ENCODE data around the gene KAT7.

Gene KAT7

GRCh38 chr17:49843774-49844350, 55.4 kb downstream of the KAT7 start:
- no peak for DNase-seq

DNA sequence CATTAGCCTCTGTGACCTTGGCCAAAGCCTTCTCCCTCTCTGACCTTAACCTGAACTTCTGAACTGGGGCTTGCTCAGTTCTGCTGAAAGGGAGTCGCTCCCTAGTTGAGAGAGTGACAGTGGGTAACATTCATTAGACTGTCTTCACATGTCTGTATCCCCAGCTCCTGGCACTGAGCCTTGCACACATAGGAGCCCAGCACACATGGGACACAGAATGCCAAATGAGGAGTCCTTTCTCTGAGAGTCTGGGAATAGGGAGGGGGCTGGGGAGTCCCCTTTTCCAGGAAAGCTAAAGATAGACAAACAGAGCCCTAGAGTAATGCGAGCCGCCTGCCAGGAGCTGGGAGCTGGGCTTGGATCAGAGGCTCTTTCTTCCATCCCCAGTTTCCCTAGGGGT, 56.8 kb downstream of the KAT7 start:
- no peak for DNase-seq

- no peak for DNase-seq
Observed at GRCh38 chr17:49846938-49847712, 58.6 kb downstream of the KAT7 start.

GRCh38 chr17:49848019-49848473, 59.6 kb downstream of the KAT7 start, which contains the start of gene TAC4:
TAC4 (minus strand) TSS chr17:49848069; CDS start chr17:49848017, 52 bp downstream.
- no peak for DNase-seq

GRCh38 chr17:49848739-49849138, 60.3 kb downstream of the KAT7 start:
- no peak for DNase-seq

DNA sequence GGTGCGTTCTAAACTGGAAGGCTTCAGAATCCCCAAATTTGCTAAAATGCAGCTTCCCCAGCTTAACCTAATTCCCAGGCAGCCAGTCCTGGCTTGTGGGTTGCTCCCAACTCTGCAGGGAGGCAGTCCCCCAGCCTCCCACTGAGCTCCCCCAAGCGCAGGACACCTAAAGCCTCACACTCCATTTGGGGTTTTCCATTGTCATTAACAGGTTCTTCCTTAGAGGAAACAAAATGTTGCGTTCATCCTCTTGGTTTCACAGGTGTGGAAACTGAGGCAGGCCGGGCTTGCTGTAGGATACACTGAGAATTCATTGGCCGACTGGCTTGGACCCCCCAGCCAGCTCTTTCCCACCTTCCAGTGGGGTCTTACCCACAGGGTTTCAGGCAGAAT, 61.7 kb downstream of the KAT7 start:
- no peak for DNase-seq

GRCh38 chr17:49850772-49851386, 62.4 kb downstream of the KAT7 start:
- DNase-seq = no peak

DNA sequence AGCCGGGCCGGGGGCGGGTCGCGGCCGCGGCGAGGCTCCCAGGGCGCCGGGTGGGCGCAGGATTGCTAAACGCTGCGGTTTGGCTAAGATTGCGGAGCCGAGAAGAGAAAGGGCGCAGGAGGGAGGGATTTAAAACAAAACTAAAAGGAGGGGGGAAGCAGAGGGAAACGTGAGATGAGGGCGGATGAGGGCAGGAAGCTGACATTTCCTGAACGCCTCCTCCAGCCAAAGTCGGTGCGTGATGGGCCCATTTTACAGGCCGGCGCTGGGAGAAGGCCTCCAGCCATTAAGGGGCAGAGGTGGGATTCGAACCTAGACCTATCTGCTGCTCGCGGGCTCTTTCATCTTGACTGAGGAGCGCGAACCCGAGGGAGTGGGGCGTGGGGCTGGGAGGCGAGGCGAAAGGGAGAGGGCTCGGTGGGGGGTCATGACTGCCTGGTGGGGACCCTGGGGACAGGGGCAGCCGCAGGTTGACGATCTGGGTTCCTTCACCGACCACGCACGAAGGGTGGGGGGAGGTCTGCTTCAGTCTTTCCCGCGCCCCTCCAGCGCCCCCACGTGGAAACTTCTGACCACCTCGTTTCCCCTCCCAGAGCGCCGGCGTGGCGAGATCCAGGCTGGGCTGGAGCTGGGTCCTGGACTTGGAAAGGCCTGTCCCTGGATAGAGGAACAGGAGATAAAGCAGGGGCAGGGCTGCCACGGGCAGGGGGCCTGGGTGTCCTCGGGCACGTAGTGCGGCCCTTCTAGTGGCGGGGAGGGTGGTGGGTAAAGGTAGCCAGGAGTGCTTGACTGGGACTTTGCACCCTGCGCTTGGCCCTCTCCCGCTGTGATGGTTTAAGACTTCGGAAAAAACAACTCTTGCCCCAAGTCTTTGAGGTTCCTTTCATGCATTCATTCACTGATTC, 63.2 kb downstream of the KAT7 start:
- DNase-seq = peak in 1 of 2 donors; percentile 64

- no peak for DNase-seq
Observed at GRCh38 chr17:49853470-49854015, 65.1 kb downstream of the KAT7 start.

- no peak for DNase-seq
Observed at GRCh38 chr17:49854126-49854525, 65.6 kb downstream of the KAT7 start.

- peak; percentile 50 to 67 for DNase-seq
Observed at GRCh38 chr17:49858796-49859195, 70.3 kb downstream of the KAT7 start.

DNA sequence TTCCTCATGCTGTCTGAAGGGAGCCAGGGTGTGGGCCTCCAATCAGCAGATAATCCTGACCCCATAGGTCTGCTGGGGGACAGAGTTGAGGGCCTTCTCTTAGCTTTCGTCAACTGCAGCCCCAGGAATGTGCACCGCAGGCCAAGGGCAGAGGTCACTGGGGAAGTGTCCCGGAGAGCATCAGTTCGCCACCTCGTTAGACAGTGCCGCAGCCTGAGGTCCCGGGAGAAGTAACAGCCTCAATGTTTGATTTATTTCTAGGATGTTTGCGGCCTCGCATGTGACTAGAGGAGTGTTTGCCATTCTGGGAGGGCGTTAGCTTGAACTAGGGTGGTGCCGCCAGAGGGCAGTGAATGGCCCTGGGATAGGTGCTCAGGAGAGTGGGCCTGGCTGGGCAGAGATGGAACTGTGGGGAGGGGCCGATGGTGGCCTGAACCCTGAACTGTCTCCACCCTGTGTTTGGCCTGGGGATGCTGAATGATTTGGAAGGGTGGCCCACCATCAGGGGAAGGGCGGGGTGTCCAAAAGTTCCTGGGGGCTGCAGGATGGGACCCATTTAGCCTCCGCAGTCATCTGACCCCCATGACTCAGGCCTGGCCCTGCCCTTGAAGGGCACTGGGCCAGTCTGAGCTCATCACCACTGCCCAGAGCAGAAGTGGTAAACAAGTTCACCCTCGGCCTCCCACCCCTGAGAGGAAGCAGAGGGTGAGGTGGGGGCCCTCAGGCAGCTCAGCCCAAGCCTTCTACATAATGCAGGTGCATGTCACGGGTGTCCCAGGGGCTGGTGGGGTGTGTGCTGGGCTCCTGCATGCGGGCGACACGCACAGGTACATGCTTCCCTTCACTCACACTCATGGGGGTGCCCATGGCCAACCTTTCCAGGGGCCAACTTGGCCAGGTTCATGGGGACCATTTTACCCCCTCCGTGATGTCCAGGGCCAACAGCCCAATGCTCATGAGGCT, 71.8 kb downstream of the KAT7 start:
- peak in 1 of 2 donors; percentile 41 for DNase-seq

GRCh38 chr17:49861150-49861884, 72.8 kb downstream of the KAT7 start:
- peak; percentile 33 to 51 for DNase-seq

DNA sequence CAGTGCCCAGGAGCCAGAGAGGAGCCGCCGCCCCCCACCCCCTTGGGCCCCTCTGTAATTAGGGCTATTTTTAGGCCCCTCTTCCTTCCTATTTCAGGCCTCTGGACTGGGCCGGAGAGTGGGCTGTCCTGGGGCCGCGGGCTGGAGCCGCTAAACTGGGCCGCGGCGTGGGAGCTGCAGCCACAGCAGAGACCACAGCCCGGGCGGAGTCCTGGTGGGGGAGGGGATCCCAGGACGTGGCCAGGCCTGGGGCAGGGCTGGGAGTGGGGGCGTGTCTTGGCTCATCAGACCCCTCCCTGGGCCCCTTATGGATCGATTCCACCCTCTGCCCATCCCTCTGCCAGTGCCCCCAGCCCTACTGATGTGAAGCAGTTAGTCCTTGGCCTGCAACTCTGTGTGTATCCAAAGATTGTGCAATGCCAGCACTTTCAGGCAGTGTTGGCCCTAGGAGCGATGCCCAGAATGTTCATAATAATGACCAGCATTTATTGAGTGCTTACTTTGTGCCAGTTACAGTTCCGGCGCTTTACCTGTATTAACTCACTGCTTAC, 74.4 kb downstream of the KAT7 start:
- no peak for DNase-seq

DNA sequence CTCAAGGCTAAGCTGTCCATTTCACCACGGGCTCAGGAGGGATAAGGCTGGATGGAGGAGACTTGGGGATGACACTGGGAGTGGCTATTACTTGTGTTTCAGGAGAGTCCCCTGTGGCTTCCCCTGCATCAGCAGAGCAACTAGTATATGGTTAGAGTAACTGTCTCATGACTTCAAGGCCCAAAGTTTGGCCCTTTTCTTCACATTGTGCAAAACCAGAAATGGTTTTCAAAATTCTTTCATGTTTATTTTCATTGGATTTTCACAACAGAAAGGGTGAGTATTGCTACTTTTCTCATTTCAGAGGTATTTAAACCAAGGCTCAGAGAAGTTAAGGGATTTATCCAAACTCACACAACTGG, 77.5 kb downstream of the KAT7 start:
- peak in 1 of 2 donors; percentile 75 for DNase-seq

GRCh38 chr17:49866882-49867413, 78.5 kb downstream of the KAT7 start:
- DNase-seq = no peak

GRCh38 chr17:49869038-49869374, 80.5 kb downstream of the KAT7 start:
- no peak for DNase-seq

DNA sequence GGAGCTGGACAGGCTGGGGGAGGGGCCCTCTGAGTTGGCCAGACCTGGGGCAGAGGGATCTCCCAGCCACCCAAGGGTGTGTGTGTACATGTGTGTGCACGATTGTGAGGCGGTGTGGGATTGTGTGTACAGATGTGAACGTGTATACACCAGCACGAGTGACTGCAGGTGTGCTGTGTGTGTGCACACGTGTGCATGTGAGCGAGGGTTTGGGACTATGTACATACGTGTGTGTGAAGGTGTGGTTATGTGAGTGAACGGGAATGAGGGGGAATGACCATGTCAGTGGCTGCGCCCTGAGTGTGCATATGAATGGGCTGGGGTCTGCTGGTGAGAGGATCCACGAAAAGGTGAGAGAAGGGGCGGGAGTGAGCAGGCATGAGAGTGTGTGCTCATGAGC, 81.8 kb downstream of the KAT7 start:
- DNase-seq = no peak

- DNase-seq = no peak
Observed at GRCh38 chr17:49871211-49871610, 82.7 kb downstream of the KAT7 start.

DNA sequence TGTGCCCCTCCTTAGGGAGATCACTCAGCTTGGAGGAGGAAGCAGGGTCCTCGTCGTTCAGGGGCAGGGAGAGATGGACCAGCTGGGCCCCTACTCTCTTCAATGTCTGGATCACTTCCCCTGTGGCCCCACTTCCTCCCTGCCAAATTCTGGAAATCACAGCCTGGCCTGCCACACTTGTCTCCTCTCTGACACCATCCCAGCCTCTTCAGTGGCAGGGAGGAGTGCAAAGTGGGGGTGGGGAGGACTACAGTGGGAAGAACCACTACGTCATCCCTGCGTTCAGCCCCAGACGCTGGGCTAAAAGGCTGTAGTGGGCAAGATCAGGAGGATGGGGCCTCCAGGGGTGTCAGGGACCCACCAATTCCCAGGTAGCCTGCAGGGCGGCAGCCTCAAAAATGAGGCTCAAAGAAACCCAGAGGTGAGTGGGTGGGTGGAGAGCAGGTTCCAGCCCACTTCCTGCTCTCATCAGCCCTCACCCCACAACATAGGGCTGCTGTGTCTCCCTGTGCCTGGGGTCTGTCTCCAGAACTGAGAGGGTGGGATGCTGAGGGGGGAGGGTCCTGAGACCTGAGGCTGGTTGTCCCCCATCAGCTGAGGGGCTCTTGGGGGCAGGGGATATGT, 84.4 kb downstream of the KAT7 start:
- peak; percentile 32 to 65 for DNase-seq
